ENCODE results near the gene OR10G2. TPM values are rescaled to one million over a fixed set of nuclear protein-coding genes. Genes with fewer than 3 reads are reported as not detected.

OR10G2 gene
- total RNA-seq, 4 donors from 2014 or later = not detected

GRCh38 chr14:21642683-21643082 lies 7.9 kb upstream of the OR10G2 start:
- TF ChIP-seq CTCF (IDR thresholded peaks at IDR 0.05; ENCODE audit: low read depth) = no peak

DNA sequence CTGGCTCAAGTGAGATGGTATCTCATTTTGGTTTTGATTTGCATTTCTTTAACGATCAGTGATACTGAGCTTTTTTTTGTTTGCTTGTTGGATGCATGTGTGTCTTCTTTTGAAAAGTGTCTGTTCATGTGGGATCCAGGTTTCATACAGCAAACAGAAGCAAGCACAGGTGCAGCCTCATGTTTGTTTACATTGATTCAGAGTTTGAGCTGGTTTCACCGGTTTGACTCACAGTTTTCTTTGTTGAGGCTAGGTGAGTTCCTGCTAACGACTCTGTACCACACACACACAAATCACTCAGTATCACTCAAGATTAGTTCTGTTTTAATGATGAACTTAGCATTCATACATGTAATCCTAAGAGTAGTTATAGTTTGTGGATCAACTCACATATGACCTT lies 3.7 kb downstream of the OR10G2 start:
- TF ChIP-seq CTCF (IDR thresholded peaks at IDR 0.05; ENCODE audit: low read depth) = no peak

GRCh38 chr14:21626491-21627230 lies 8.1 kb downstream of the OR10G2 start:
- TF ChIP-seq CTCF (IDR thresholded peaks at IDR 0.05; ENCODE audit: low read depth) = no peak

- no peak for TF ChIP-seq CTCF (IDR thresholded peaks at IDR 0.05; ENCODE audit: low read depth)
These were observed 17.1 kb downstream of the OR10G2 start for GRCh38 chr14:21617614-21618013.

DNA sequence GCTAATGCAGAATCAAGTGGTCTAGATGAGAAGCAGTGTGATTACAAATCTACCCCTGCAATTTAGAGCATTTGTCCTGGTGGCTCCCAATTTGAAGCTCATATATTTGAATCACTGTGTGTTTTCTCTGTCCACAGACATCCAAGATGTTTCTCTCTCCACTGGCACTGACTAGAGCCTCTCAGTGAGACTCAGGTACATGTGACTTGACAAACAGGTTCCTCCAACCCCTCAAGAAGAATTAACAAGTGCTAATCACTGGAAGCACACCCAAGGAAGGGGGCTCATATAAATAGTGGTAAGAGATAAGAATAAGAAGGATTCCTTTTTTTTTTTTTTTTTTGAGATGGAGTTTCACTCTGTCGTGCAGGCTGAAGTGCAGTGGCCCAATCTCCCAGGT lies 20.5 kb downstream of the OR10G2 start:
- TF ChIP-seq CTCF (IDR thresholded peaks at IDR 0.05; ENCODE audit: low read depth) = no peak

- no peak for TF ChIP-seq CTCF (IDR thresholded peaks at IDR 0.05; ENCODE audit: low read depth)
These were observed 22.4 kb downstream of the OR10G2 start for GRCh38 chr14:21612324-21612723.

GRCh38 chr14:21589317-21589716 lies 45.4 kb downstream of the OR10G2 start:
- TF ChIP-seq CTCF (IDR thresholded peaks at IDR 0.05; ENCODE audit: low read depth) = no peak

Other genes starting within 250 kb of the OR10G2 start
- 10 to 100 TPM; 46.9 to 60.5 (median 53.1) TPM for gene CHD8, start 178.8 kb downstream of the OR10G2 start, total RNA-seq
- 10 to 100 TPM; 19.6 to 31.1 (median 23.4) TPM for gene RAB2B, start 158.0 kb downstream of the OR10G2 start, total RNA-seq
- 10 to 100 TPM; 46.4 to 57.6 (median 49.2) TPM for gene TOX4, start 157.7 kb downstream of the OR10G2 start, total RNA-seq
- 10 to 100 TPM; 29.8 to 46.9 (median 40.1) TPM for gene METTL3, start 123.6 kb downstream of the OR10G2 start, total RNA-seq
- gene SALL2, start 108.6 kb downstream of the OR10G2 start, total RNA-seq = 1 to 10 TPM in 3 of 4 donors, under 1 TPM in 1; 0.65 to 6.6 (median 3.6) TPM
- not detected for gene OR10G3, start 54.9 kb downstream of the OR10G2 start, total RNA-seq
- gene OR4E2, start 18.9 kb upstream of the OR10G2 start, total RNA-seq = not detected
- not detected for gene OR4E1, start 38.9 kb upstream of the OR10G2 start, total RNA-seq